Stimulated activated CD8-positive, alpha-beta memory T cell treated with anti-CD3 and anti-CD28 coated beads, Interleukin-7, amount 100 ng/mL, for 24 hours (primary cell): ENCODE results near the gene LYST.
"Not testable (repeated sequence)": the region's sequence is repeated elsewhere in the genome, so short reads cannot be mapped to it uniquely, and the experiment has no call there.

Experiments used
- DNase-seq: peaks from one replicate; pipeline ENCODE4 v3.0.0-alpha.2; 2020; ENCODE audit warnings: low read depth

LYST gene

GRCh38 chr1:235632506-235633401 is 234.0 kb downstream of the LYST start:
- no peak for DNase-seq

GRCh38 chr1:235631816-235632215 is 234.9 kb downstream of the LYST start:
- no peak for DNase-seq

DNA sequence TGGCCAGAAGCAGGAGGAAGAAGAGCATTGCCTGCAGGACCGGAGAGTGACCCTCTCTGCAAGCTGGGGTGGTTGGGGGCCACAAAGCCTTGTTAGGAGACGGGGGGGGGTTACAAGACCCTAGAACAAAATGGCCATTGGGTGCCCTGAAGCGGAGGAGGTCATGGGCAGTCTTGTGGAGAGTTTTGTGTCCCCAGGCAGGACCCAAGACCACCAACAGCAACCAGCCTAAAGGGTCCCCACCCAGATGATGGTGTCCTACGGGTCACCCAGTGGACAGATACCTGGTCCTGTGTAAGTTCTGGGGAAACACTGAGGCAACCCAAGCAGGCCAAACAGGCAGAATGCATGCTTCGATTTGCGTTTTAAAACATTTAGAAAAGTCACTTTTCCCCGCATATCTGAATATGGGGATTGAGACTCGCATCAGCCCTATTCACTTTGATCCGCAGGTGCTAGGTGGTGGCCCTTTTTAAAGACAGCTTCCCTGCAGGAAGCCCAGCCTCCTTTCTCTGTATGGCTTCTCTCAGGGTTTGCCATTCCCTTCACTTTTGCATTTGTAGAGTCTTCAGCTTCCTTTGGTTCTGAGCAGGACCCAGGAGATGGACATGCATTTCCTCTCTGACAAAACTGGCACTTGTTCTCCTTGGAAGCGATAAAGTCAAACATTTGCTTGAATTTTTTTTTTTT is 238.2 kb downstream of the LYST start:
- no peak for DNase-seq

DNA sequence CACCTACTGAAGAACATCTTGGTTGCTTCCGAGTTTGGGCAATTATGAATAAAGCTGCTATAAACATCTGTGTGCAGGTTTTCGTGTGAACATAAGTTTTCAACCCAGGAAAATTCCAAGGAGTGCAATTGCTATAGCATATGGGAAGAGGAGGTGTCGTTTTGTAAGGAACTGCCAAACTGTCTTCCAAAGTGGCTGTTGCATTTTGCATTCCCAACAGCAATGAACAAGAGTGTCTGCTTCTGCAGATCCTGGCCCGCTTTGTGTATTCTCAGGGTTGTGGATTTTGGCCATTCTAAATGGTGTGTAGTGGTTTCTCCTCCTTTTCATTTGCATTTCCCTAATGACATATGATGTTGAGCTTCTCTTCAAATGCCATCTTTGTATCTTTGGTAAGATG is 240.9 kb downstream of the LYST start:
- DNase-seq = no peak

DNA sequence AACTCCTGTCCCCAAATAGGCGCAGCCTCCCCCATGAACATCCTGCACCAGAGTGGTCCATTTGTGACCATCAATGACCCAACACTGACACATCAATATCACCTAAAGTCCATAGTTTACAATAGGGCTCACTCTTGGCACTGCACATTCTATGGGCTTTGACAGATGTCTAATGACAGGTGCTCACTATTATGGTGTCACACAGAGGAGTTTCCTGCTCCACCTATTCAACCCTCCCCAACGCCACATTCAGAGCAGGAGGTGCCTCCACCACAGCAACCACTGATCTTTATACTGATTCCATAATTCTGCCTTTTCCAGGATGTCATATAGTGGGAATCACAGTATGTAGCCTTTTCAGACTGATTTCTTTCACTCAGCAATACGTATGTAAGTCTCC is 241.4 kb downstream of the LYST start:
- DNase-seq = no peak

DNA sequence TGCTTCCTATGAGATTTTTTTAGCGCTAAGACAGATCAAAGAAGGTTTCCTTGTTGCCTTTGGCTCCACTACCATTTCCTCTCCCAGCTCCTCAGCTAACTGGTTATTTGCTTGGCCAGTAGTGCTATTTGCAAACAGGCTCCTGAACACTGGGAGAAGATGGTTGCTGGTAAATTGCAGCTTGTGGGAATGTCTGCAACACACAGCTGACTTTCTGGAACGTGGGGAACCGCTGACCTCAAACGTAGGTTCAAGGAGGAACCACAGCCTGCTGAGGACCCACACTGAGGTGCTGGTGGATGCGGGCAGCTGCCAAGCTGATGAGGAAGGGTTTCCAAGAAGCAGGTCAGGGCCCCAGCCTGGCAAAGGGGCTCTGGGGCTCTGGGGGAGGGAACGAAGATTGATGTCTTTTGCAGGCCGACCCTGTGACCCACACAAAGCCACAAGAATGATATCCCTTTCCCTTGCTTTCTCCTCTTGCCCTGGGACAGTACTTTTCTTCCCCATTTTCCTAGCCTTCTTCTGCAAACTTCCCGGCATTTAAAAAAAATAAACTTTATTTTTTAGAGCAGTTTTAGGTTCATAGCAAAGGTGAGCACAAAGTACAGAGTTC is 241.9 kb downstream of the LYST start:
- DNase-seq = no peak

- DNase-seq = no peak
These were observed 243.5 kb downstream of the LYST start for GRCh38 chr1:235622936-235623779.

DNA sequence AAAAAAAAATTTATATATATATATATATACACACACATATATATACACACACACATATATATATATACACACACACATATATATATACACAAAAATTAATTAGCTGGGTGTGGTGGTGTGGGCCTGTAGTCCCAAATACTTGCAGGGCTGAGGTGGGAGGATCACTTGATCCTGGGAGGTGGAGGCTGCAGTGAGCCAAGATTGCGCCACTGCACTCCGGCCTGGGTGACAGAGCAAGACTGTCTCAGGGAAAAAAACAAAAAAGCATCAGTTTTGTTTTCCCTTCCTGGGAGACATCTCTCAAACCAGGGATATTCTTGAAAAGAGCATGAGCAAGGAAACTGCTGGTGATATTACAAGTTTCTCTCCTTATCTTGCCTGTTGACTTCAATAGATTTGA is 247.6 kb downstream of the LYST start:
- DNase-seq = not testable (repeated sequence)

- DNase-seq = no peak
These were observed 248.9 kb downstream of the LYST start for GRCh38 chr1:235617808-235618207.

- DNase-seq = no peak
These were observed 249.6 kb downstream of the LYST start for GRCh38 chr1:235617140-235617539.

- no peak for DNase-seq
These were observed 252.2 kb downstream of the LYST start for GRCh38 chr1:235614442-235614954.

DNA sequence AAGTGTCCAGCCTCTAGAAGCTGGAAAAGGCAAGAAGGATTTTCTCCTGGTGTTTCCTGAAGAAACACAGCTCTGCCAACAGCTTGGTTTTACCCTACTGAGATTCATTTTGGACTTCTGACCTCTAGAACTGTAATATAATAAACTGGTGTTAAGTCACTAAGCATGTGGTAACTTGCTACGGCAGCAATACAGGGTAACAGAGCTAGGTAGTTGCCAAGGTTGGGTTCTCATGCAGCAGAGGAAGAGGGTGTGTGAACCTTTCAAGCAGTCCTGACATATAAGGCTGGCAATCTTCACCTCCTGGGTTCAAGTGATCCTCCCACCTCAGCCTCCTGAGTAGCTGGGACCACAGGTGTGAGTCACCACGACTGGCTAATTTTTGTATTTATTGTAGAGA is 253.1 kb downstream of the LYST start:
- DNase-seq = no peak

GRCh38 chr1:235612761-235613160 is 253.9 kb downstream of the LYST start:
- no peak for DNase-seq
